ENCODE measurements around the gene ZKSCAN5. TPM values are rescaled to one million over a fixed set of nuclear protein-coding genes. Genes with fewer than 3 reads are reported as not detected.

The ZKSCAN5 gene
- 10 to 100 TPM; 14.8 to 16.7 (median 16.1) TPM for polyA plus RNA-seq (ENCODE audit: insufficient read length in 4 of 4)

DNA sequence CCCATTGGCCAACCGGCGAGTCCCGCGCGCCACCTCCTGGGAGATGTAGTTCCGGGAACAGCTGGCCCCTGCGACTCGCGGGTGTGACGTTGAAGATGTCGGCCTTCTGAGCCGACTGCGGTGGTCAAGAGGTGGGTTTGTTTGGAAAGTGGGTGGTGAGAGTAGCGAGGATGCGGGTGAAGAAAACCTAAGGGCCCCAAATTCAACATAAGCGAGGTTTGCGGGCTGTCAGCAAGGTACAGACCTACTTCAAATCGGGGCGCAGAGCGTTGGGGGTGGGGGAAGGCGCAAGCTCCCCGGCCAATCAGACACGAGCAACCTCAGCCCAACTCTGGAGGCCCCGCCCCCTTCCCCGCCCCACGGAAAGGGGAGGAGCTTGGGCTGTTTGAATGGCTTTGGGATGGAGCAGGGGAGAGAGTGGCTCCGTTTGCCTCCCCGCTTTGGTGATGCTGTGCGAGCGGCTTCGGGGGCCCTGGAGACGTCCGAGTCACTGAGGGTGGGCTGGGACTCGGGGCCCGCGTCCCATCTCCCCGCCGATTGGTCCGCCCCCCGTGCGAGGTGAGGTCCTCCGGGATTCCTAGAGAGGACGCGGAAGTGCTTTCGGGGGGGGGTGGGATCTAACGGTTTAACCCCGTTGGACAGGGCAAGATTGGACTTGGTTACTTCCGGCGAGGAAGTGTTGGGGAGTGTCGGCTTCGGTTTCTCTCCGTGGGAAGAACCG is at the start of gene ZKSCAN5:
Gene ZKSCAN5 (plus strand): TSS at position 60 of the 721 bp plus-strand sequence. CDS start 1,383 bp downstream, outside the sequence.
- peak; percentile 96 to 99 (median 98) for DNase-seq (ENCODE audit: low read depth in 4 of 4, low spot score in 2 of 4)

DNA sequence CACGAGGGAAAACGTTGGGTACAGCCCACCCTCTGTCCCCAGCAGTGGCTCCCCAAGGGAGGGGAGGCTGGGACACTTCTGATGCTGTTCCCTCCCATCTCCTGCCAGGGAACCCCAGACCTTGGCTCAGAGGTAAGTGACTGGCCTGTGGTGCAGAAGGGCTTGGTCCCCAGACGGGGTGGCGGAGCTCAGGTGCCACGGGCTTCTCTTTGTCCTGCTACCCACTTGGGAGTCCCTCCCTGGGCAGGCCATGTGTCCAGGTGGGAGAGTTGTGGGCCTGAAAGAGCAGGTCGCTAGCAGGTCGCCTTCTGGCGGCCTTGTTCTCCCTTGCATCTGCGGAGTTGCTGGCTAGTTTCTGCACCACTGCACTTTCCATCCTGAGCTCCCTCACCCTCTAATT is 48.6 kb upstream of the ZKSCAN5 start:
- no peak for DNase-seq (ENCODE audit: low read depth in 4 of 4, low spot score in 2 of 4)

DNA sequence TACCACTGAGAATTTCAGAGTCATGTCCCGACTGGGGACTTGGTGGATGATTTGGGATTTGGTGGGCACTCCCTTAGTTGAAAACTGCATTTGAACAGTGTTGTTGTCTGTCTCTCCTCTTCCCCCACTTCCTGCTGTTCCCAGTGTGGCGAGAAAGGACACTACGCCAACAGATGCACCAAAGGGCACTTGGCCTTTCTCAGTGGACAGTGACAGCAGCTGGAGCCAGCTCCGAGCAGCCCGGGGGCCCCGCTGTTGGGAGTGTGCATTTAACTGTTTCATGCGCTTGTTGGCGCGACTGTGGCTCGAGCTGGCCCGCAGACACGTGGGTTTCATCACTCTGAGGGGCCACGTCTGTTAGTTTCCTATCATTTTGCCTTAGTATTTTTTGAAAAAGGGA is 48.2 kb upstream of the ZKSCAN5 start:
- DNase-seq (ENCODE audit: low read depth in 4 of 4, low spot score in 2 of 4), result no peak

- DNase-seq (ENCODE audit: low read depth in 4 of 4, low spot score in 2 of 4), result no peak
Measured at GRCh38 chr7:99457050-99457649, 47.3 kb upstream of the ZKSCAN5 start.

DNA sequence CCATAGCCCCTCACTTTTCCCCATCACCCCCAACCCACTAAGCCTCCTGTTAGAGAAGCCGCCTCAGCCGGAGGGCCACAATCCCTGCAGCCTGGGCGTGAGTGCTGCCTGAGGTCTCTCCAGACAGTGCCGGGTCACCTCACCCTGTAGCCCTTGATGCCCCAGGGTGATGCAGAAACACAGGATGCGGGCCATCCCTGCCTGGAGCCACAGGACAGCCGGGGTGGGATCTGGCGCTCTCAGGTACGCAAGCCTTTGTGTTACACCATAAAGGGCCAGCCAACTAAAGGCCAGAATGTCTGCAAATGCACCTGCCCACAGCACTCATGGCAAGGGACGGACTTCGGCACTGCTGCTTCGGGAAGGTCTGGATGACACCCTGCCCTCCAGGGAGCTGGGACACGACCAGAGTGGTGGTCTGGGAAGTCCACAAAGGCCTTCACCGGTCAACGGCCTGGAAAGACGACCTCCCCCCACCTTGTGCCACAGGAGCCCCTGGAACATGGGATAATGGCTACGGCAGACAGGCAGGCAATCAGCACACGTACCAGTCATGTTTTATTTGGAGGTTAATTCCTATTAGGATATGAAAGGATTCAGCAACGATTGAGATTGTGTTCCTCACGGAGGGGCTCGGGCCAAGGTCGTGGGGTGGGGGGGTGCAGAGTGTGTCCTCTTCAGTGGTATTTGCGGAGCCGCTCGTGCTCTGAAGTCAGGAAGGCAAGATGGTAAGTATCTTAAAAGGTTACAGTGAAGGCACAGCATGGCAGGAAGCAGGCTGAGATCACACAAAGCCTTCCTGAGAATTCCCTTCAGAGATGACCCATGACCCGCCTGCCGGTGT is 46.6 kb upstream of the ZKSCAN5 start:
- no peak for DNase-seq (ENCODE audit: low read depth in 4 of 4, low spot score in 2 of 4)

GRCh38 chr7:99459087-99459486 is 45.4 kb upstream of the ZKSCAN5 start:
- DNase-seq (ENCODE audit: low read depth in 4 of 4, low spot score in 2 of 4), result no peak

DNA sequence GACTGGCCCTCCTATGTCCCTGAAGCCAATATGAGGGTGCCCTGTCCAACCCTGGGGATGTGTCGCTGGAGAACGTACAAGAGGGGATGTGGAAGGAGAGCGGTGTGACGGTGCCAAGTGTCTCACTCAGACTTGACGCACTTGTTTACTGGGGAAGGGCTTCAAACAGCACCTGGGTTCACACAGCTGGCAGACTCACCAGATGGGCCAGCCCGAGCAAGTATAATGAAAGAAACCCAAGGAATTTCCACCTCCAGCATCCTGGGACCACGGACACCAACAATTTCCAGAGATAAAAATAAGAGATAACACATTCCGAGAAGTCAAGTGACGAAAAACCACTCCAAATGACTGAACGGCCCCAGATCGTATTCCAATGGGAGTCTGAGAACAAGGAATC is 43.8 kb upstream of the ZKSCAN5 start:
- no peak for DNase-seq (ENCODE audit: low read depth in 4 of 4, low spot score in 2 of 4)

DNA sequence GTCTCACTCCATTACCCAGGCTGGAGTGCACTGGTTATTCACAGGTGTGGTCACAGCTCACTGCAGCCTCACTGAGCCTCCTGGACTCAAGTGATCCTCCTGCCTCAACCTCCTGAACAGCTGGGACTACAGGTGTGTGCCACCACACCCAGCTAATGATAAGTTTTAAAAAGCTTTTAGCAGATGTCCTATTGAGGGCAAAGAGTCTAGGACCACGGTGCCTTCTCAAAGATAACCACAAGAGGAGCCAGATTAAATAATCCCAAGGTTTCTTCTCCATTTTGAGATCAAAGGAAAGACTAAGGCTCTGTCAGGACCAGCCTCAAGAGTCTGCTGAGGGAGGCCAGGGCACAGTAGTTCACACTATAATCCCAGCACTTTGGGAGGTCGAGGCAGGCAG is 43.2 kb upstream of the ZKSCAN5 start:
- DNase-seq (ENCODE audit: low read depth in 4 of 4, low spot score in 2 of 4), result no peak

DNA sequence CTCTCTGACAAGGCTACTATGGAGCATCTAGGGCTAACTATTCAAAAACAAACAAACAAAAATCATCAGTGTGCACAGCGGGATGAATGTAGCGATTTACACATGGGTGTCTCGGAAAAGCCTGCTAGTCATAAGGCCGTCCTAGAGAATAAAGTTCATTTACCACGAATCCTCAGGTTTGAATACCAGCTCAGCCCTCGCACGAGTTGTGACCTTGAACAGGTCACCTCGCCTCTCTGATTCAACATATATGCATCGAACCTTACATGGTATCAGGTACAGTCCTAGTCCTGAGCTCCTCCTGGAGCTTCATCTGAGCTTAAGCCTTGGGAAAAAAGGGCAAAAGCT is 39.1 kb upstream of the ZKSCAN5 start:
- peak in 1 of 4 donors; percentile 2 for DNase-seq (ENCODE audit: low read depth in 4 of 4, low spot score in 2 of 4)

- no peak for DNase-seq (ENCODE audit: low read depth in 4 of 4, low spot score in 2 of 4)
Measured at GRCh38 chr7:99468336-99468918, 36.0 kb upstream of the ZKSCAN5 start.

- no peak for DNase-seq (ENCODE audit: low read depth in 4 of 4, low spot score in 2 of 4)
Measured at GRCh38 chr7:99469381-99470065, 34.9 kb upstream of the ZKSCAN5 start.

GRCh38 chr7:99472561-99473314 is 31.7 kb upstream of the ZKSCAN5 start, which contains the start of gene ZNF789:
Gene ZNF789 (plus strand): TSS chr7:99472890. CDS start chr7:99476457, 3,567 bp downstream.
- DNase-seq (ENCODE audit: low read depth in 4 of 4, low spot score in 2 of 4), result peak; percentile 75 to 95 (median 89)

GRCh38 chr7:99473315-99473596 is 31.2 kb upstream of the ZKSCAN5 start:
- peak in 1 of 4 donors; percentile 23 for DNase-seq (ENCODE audit: low read depth in 4 of 4, low spot score in 2 of 4)

DNA sequence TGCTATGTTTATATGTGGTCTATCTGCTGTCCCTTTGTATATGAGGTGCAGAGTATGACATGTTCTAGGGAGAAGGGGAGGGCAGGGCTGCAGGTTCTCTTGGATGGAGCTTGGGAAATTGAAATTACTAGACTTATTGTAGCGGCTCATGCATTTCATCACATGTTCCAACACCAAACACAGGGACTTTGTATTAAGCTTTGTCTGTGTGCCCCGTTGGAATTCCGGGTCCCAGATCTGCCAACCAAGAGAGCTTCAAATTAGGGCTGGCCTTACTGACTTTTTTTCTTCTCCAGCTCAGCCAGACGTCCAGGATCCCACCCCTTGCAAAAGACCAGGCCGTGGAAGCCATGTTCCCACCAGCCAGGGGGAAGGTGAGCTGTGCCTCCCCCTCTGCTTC is 28.4 kb upstream of the ZKSCAN5 start:
- no peak for DNase-seq (ENCODE audit: low read depth in 4 of 4, low spot score in 2 of 4)

- no peak for DNase-seq (ENCODE audit: low read depth in 4 of 4, low spot score in 2 of 4)
Measured at GRCh38 chr7:99478464-99479440, 25.7 kb upstream of the ZKSCAN5 start.

- DNase-seq (ENCODE audit: low read depth in 4 of 4, low spot score in 2 of 4), result no peak
Measured at GRCh38 chr7:99485094-99485493, 19.4 kb upstream of the ZKSCAN5 start.

DNA sequence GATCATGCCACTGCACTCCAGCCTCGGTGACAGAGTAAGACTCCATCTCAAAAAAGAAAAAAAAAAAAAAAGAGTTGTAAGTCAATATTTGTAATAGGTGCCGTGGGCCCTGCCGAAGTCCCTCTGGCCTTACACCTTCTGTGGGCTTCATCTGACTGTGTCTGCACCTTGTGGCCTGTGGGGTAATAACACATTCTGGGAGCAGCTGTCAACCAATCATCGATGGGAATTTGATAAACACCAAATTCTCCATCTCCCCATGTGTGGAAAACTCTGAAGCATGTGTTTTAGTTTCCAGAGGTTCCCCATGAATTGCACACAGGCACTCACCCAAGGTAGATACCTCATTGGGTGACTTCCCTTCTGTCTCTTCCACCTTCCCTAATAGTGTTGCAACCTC is 15.2 kb upstream of the ZKSCAN5 start:
- DNase-seq (ENCODE audit: low read depth in 4 of 4, low spot score in 2 of 4), result no peak

DNA sequence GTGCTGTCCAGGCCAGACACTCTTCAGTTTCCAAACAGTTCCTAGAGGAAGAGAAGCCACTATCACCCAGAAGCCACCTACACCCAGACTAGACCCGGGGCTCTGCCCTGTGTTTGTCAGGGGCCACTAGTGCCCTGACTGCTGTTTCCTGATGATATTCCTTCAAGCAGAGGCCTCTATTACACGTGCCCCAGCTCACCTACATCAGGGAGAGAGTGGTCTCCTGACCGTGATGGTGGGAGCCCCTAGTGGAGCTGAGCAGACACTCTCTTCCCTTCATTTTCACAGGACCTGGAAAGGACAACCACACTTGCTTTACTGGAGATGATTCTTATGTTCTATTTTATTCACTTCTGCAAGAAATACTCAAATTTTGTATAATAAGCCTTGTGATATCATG is 13.6 kb upstream of the ZKSCAN5 start:
- DNase-seq (ENCODE audit: low read depth in 4 of 4, low spot score in 2 of 4), result no peak

DNA sequence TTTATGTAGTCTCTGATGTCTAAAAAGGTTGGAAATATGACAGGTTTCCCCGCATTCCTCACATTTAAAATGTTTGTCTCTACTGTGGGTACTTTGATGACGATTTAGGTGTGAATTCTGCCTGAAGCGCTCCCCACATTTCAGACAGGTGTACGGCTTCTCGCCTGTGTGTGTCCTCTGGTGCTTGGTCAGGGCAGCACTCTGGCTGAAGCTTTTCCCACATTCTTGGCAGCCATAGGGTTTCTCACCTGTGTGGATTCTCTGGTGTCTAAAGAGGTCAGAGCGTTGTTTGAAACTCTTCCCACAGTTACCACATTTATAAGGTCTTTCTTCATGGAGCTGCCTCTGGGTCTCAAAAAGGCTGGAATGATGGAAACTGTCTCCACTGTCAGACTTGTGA is 10.6 kb upstream of the ZKSCAN5 start:
- DNase-seq (ENCODE audit: low read depth in 4 of 4, low spot score in 2 of 4), result no peak

Data from left renal cortex interstitium (tissue), 4 donors.